Urothelium cell line (cell line): ENCODE data around the gene FAM163B.

Source experiments
- DNase-seq: peaks from one replicate; pipeline ENCODE4 v3.0.0; 2011; ENCODE audit warnings: low spot score, mixed read lengths
- FAIRE-seq: peaks from 2 replicates; lab custom pipeline; 2011; peaks lifted over from hg19 to GRCh38; lab: Jason Lieb, UNC

The FAM163B gene

DNA sequence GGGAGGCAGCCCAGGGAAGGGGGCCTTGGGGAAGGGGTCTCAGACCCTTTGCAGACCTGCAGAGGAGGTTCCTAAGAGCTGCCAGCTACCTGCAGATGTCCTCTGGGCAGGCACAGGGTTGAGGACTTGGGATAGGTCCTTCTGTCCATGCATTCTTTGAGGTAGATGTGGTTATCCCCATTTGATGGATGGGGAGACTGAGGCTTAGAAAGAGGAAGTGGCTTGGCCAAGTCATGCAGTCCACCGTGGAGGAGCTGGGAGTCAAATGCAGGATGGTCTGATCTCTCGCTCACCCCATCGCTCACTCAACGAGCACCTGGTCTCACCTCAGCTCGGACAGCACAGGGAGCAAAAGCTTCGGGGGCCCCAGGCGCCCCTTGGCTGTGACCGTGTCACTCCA lies 54.5 kb downstream of the FAM163B start:
- no peak for DNase-seq
- FAIRE-seq, result no peak

- FAIRE-seq (no peak), DNase-seq (no peak)
Measured at GRCh38 chr9:133553973-133554713, 55.0 kb downstream of the FAM163B start.

DNA sequence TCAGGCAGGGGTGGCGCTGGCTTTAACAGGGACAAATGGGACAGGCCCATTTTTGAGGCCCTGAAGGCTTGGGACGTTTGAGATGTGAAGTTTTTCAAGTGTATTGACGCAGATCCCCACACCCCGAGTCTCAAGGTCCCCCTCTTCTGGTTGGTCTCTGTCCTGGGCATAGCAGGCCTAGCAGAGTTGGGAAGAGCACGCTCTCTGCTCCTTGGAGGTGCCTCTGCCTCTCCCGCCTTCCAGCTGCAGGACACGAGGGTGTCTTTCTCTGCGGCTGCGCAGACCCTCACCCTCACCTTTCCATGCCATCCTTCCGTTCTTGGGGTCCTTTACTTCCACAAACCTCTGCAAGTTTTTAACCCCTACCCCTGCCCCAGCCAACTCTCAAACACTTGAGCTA lies 56.1 kb downstream of the FAM163B start:
- FAIRE-seq, result no peak
- no peak for DNase-seq

GRCh38 chr9:133552236-133552635 lies 57.0 kb downstream of the FAM163B start:
- FAIRE-seq, result no peak
- DNase-seq, result no peak

GRCh38 chr9:133551446-133551845 lies 57.7 kb downstream of the FAM163B start:
- DNase-seq (no peak), FAIRE-seq (no peak)

GRCh38 chr9:133547116-133547515 lies 62.1 kb downstream of the FAM163B start:
- peak; percentile 46 for FAIRE-seq
- no peak for DNase-seq

DNA sequence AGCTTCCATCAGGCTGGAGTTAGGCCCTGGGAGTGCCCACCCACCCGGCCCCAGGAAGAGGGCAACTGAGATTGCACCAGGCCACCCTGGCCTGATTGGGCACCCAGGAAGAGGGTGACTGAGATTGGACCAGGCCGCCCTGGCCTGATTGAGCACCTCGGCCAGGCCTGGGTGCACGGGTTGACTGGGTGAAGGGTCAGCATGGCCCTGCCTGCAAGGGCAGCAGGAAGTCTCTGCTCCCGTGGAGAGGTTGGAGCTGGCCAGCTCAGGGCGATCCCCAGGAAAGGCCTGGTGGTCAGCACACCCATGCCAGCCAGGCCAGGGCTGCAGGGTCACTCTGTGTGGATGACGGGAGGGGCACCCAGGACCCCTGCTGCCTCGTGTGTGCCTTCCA lies 62.9 kb downstream of the FAM163B start:
- no peak for DNase-seq
- no peak for FAIRE-seq

DNA sequence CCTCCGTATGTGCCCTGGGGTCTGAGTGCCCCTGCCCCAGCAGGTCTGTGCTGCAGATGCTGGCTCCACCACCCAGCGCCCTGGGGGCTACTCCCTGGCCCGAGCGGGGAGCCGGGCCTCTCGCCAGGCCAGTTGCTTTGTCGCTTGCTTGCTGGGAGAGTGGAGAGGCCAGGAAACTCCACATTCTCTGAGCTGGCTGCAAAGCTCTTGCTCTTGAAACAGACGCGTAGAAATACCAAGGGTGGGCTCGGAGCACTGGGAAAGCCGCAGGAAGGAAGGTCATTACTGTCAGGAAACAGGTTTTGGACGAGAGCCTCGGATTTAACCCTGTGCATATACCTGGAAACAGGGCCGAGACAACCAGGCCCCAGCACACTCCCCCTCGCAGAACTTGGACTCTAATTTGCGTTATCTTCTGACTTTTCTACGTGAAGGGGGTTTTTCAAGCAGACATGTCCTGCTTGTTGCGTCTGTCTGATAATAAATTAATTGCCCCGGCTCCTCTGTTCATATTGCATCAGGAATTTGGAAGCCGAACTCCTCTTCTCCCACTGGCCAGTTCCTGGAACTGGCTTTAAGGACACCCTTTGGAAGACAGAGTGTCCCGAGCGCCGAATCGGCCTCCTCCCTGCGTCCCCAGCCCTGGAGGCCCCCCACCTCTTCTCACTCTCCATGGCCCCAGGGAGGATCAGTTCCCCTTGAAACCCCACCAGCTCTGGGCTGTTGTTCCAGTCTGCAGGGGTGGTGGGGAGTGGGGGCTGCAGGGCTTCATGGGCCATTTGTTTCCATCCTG lies 63.5 kb downstream of the FAM163B start:
- FAIRE-seq (no peak), DNase-seq (no peak)

GRCh38 chr9:133543772-133544467 lies 65.3 kb downstream of the FAM163B start:
- DNase-seq (no peak), FAIRE-seq (no peak)

DNA sequence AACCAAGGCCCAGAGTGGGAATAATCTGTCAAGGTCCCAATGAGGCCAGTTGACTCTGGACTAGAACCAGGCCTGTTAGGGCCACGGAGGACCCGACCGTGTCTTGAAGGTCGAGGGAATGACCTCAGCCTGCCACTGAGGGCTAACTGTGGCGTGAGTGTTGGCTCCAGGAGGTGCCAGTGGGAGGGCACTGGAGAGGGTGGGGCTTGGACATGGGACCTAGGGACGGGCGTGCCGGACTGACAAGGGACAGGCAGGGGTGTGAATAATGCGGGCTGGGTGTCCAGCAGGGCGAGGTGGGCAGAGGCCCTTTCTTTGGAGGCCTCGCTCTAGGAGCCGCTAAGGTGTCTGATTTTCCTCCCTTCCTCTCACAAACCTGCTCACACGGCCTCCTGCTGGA lies 67.2 kb downstream of the FAM163B start:
- DNase-seq (no peak), FAIRE-seq (no peak)

DNA sequence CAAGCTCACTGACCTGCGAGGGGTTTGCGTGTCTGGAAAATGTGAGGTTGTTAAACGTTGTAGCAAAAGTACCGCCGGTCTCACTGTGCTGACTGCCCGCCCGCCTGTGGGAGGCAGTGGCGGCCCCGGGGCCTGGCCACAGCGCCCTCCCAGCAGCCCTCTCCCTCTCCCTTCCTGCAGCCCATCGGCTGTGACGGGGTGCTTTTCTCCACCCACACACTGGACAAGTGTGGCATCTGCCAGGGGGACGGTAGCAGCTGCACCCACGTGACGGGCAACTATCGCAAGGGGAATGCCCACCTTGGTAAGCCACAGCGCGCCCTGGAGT lies 68.5 kb downstream of the FAM163B start:
- FAIRE-seq (no peak), DNase-seq (no peak)

DNA sequence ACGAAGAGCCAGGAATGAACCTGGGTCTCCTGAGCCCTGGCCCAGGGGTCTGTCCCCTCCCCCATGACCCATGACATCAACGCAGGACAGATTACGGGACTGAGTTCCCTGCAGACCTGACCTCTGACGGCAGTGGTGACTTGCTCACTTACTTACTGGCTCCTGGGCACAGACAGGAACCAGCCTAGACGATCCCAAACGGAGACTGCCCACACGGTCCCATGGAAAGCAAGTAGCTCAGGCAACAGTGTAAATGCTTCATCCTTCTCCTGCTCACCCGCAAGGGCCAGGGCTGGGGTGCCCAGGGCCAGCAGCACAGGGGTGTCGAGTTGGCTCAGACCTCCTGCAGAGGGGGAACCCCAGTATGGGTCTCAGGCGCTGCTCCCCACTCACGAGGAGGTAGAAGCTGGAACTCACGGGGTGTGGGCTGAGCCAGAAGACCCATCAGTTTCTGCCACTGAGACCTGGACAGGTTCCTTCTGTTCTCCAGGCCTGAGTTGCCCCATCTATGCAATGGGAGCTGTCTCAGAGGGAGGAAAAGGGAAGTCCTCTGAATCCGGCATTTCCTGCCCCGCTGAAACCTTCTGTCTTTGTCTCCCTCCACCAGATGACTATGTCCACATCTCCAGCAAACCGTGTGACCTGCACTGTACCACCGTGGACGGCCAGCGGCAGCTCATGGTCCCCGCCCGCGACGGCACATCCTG lies 69.0 kb downstream of the FAM163B start:
- FAIRE-seq (no peak), DNase-seq (no peak)

- DNase-seq, result no peak
- FAIRE-seq, result no peak
Measured at GRCh38 chr9:133538851-133539833, 70.0 kb downstream of the FAM163B start.

DNA sequence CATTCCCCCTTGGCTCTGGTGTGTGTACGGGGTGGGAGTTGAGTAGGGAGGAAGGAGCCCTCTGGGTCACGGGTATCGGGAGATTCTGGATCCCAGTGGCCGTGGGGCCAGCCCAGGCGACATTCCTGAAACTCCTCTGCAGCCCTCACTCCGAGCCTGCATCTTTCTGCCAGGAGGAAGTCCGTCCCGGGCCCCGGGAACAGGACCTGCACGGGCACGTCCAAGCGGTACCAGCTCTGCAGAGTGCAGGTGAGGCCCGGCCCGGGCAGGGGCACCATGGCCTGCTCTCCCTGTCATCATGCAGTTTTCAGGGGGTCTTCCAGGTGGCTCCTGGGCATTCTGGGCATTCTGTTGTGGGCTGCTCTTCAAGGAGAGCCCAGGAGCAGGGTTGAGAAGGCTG lies 71.0 kb downstream of the FAM163B start:
- no peak for FAIRE-seq
- DNase-seq, result no peak

DNA sequence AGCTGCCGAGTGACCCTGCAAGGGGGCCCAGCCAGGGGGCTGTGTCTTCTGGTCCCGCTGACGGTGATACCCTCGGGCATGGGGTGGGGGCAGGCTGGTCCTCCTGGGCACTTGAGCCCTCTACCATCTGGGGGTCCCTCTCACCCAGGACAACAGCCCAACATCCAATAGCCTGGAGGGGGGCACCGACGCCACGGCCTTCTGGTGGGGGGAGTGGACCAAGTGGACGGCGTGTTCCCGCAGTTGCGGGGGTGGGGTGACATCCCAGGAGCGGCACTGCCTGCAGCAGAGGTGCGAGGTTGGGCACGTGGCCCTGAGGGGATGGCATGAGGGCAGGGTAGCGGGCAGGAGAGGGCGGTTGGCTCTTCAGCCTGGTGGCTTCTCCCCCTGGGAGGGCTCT lies 71.9 kb downstream of the FAM163B start:
- FAIRE-seq, result no peak
- no peak for DNase-seq

- FAIRE-seq (no peak), DNase-seq (no peak)
Measured at GRCh38 chr9:133536536-133536935, 72.7 kb downstream of the FAM163B start.

DNA sequence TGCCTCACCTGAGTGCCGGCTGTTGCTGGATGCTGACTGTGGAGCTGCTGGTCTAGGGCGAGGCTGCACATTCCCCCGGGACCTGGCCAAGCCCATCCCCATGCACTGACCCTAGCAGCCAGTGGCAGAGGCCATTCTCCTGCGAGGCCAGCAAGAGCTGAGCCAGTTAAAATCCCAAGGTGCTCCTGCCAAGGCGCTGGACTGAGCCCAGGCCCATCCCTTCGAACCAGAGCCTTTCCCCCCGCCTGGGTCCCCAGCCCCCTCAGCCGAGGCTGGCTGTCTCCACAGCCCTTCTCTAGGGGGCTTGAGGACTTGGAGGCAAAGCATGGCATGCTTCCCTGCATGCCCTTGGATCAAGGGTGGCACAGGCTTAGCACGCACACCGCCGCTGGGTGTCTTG lies 73.1 kb downstream of the FAM163B start:
- FAIRE-seq (no peak), DNase-seq (no peak)

GRCh38 chr9:133535306-133535877 lies 73.8 kb downstream of the FAM163B start:
- FAIRE-seq, result no peak
- DNase-seq, result no peak

GRCh38 chr9:133534346-133535291 lies 74.6 kb downstream of the FAM163B start, which contains the start of gene ADAMTSL2:
ADAMTSL2 (plus strand) TSS chr9:133534704; CDS start chr9:133536713, 2,009 bp downstream.
- FAIRE-seq (no peak), DNase-seq (peak; percentile 46)
